Measurements from ENCODE around the gene ENO3. TPM values are rescaled to one million over a fixed set of nuclear protein-coding genes. Genes with fewer than 3 reads are reported as not detected.

ENO3 gene
- polyA plus RNA-seq, 1 of the 3 experiments (the other 2 are of a cell fraction), result 29.2 TPM

DNA sequence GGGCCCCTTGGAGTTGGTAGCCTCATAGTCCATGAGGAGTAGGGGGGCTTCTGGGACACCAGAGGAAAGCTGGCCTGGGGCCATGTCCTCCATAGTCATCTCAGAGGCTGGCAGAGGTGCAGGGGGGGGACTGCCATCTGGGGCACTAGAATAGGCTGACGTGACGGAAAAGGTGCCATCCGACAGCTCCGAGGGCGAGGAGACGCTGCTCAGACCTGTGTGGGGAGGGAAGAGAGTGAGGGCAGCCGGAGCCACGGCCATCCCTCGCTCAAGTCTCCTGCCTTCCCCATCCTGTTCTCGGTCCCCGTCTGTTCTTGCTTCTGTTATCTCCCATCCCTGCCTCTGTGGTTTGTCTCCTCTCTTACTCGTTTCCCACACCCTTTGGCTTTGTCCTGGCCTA, 21.4 kb downstream of the ENO3 start:
- ChIA-PET CTCF (interaction anchor here (1.1 to 6.6 kb wide), 5 partner anchors 8 to 90 kb away, joined by 3 to 52 read pairs (median 11); partner anchors contain the start of genes CAMTA2, CHRNE and KIF1C), POLR2A (interaction anchor here (1.1 kb wide), 1 partner anchor 9 kb away, joined by 3 read pairs; no protein-coding TSS in a partner anchor)
- WGBS (ENCODE audit: low lambda C conversion rate), result 96% methylated on average over 9 of the region's 12 CpGs
- peaks cover 22% of the 10 kb centered on the region for H3K79me2 ChIP-seq (ENCODE audit: insufficient read depth)
- peaks cover 15 to 31% of the 10 kb centered on the region in 2 experiments for H3K36me3 ChIP-seq (replicated peaks in 1 of 2; ENCODE audit: control insufficient read depth in 1 of 2, insufficient read depth in 2 of 2, low read length in 1 of 2)
- H3K9ac ChIP-seq, result no peak overlapping the region
- no peak overlapping the region for H3K4me2 ChIP-seq
- H3K4me3 ChIP-seq (ENCODE audit: low read depth in 2 of 2, low read length in 1 of 2), result no peak overlapping the region
- no peaks in the 10 kb centered on the region for H3K9me3 ChIP-seq
- TF ChIP-seq MXI1 (IDR thresholded peaks at IDR 0.05; ENCODE audit: low read depth, low read length) (no peak), POLR2AphosphoS5 (IDR thresholded peaks at IDR 0.05; ENCODE audit: low read depth, low read length) (no peak), CTCF (IDR thresholded peaks at IDR 0.05) (no peak), MEF2A (IDR thresholded peaks at IDR 0.05; ENCODE audit: borderline replicate concordance, low read depth) (no peak), USF2 (IDR thresholded peaks at IDR 0.05; ENCODE audit: borderline replicate concordance, low read depth, low read length) (no peak), EP300 (IDR thresholded peaks at IDR 0.05; ENCODE audit: borderline replicate concordance in 1 of 2, low read depth in 1 of 2, low read length in 1 of 2) (no peak), RAD21 (IDR thresholded peaks at IDR 0.05; ENCODE audit: low read length) (no peak), NRF1 (IDR thresholded peaks at IDR 0.05; ENCODE audit: low read depth, low read length) (no peak), TAF1 (IDR thresholded peaks at IDR 0.05; ENCODE audit: borderline replicate concordance, low read depth, low read length) (no peak), YY1 (IDR thresholded peaks at IDR 0.05; ENCODE audit: low read depth) (no peak)
- no peaks in the 10 kb centered on the region for H3K9me2 ChIP-seq
- H3K27ac ChIP-seq (ENCODE audit: low read depth in 2 of 2, low read length in 1 of 2), result no peak overlapping the region
- no peaks in the 10 kb centered on the region for H3K27me3 ChIP-seq (ENCODE audit: insufficient read depth)
- no peak overlapping the region for H2AFZ ChIP-seq (ENCODE audit: low read depth)
- peaks cover 9 to 14% of the 10 kb centered on the region in 2 experiments; a peak in 2 of 4 replicates for H3K4me1 ChIP-seq (ENCODE audit: control insufficient read depth in 1 of 2, insufficient read depth in 2 of 2, low read depth in 1 of 2, low read length in 1 of 2)
- no peak for DNase-seq
- H4K20me1 ChIP-seq (ENCODE audit: insufficient read depth), result no peaks in the 10 kb centered on the region
- H3F3A ChIP-seq (replicated peaks; ENCODE audit: insufficient read depth), result peaks cover 7% of the 10 kb centered on the region

DNA sequence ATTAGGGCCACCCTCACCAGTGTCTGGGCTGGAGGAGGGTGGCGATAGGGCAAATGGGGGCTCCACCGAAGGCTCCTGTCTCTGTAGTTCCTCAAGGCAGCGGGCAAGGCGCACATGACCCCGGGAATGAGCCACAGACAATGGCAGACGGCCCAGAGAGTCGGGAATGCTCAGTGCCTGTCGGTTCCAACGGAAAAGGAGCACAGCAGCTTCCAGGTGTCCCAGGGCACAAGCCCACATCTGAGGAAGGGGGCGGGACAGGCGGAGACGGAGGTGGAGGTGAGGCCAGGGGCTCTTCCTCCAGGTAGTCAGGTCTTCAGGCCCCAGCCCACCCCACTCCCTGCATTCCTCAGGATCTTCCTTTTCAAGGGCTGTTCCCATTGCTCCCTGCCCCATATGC, 21.8 kb downstream of the ENO3 start:
- H3K4me1 ChIP-seq (ENCODE audit: control insufficient read depth in 1 of 2, insufficient read depth in 2 of 2, low read depth in 1 of 2, low read length in 1 of 2), result peaks cover 9 to 14% of the 10 kb centered on the region in 2 experiments; a peak in 2 of 4 replicates
- H3F3A ChIP-seq (replicated peaks; ENCODE audit: insufficient read depth), result peaks cover 7% of the 10 kb centered on the region
- H3K36me3 ChIP-seq (replicated peaks in 1 of 2; ENCODE audit: control insufficient read depth in 1 of 2, insufficient read depth in 2 of 2, low read length in 1 of 2), result peaks cover 18 to 35% of the 10 kb centered on the region in 2 experiments
- no peak for DNase-seq
- ChIA-PET POLR2A (interaction anchor here (1.1 kb wide), 1 partner anchor 8 kb away, joined by 3 read pairs; no protein-coding TSS in a partner anchor), CTCF (interaction anchor here (1.1 to 6.6 kb wide), 4 partner anchors 7 to 69 kb away, joined by 3 to 52 read pairs (median 22); partner anchors contain the start of genes CAMTA2, CHRNE and KIF1C)
- H3K9ac ChIP-seq, result no peak overlapping the region
- H3K9me3 ChIP-seq, result no peaks in the 10 kb centered on the region
- H3K4me2 ChIP-seq, result no peak overlapping the region
- no peak for TF ChIP-seq GABPA (IDR thresholded peaks at IDR 0.05; ENCODE audit: low read depth)
- no peak overlapping the region for H3K4me3 ChIP-seq (ENCODE audit: low read depth in 2 of 2, low read length in 1 of 2)
- no peak overlapping the region for H3K27ac ChIP-seq (ENCODE audit: low read depth in 2 of 2, low read length in 1 of 2)
- H2AFZ ChIP-seq (ENCODE audit: low read depth), result no peak overlapping the region
- 93% methylated on average over 10 of the region's 12 CpGs for WGBS (ENCODE audit: low lambda C conversion rate)
- H3K27me3 ChIP-seq (ENCODE audit: insufficient read depth), result no peaks in the 10 kb centered on the region
- no peaks in the 10 kb centered on the region for H4K20me1 ChIP-seq (ENCODE audit: insufficient read depth)
- no peaks in the 10 kb centered on the region for H3K9me2 ChIP-seq
- H3K79me2 ChIP-seq (ENCODE audit: insufficient read depth), result peaks cover 22% of the 10 kb centered on the region
